OCI-LY1 (cell line): ENCODE results near the gene NOCT.
A peak's percentile ranks its signal among the peaks of the same experiment; 100 is the strongest.

Experiments used
- EZH2 ChIP-seq: fragments of 200-600 bp; sonication (generic), shearing (Covaris generic); IDR thresholded peaks from 2 replicates; pipeline ENCODE4 v1.8.0; 2017; ENCODE audit warnings: borderline replicate concordance, mixed run types, mild to moderate bottlenecking, antibody characterized with exemption, low read length, moderate library complexity, mixed read lengths
- TF ChIP-seq, protein P1 (sequence below): fragments of 200-600 bp; sonication (generic), shearing (Covaris generic); IDR thresholded peaks from 2 replicates; pipeline ENCODE4 v1.5.1; 2017; ENCODE audit warnings: mild to moderate bottlenecking, antibody characterized with exemption, low read length, moderate library complexity, mixed read lengths

DNA sequence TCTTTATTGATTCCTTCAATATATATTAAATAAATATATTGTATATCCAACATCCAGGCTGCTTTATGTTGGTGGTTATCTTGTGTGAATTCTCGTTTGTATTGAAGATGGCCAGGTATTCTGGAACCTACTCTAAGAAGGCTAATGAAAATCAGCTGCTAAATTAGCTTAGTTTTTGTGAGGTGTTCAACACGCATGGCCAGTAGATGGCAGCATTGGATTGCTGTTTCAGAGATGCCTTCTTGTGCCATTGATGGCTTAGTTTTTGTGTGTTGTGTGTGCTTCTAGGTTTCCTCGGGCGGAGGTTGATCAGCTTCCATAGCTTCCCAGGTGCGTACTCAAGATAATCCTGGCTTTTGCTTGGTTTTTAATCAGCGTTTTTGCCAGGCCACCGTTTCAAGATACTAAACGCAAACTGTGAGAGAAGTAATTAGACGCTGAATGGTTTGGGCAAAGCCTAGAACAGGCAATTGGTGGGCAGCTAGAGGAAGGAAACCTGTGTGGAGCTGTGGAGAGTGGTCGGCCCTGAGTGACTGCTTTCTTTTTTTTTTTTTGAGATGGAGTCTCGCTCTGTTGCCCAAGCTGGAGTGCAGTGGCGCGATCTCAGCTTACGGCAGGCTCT is 15.1 kb downstream of the NOCT start:
- no peak for TF ChIP-seq EZH2
- TF ChIP-seq, protein P1, sequence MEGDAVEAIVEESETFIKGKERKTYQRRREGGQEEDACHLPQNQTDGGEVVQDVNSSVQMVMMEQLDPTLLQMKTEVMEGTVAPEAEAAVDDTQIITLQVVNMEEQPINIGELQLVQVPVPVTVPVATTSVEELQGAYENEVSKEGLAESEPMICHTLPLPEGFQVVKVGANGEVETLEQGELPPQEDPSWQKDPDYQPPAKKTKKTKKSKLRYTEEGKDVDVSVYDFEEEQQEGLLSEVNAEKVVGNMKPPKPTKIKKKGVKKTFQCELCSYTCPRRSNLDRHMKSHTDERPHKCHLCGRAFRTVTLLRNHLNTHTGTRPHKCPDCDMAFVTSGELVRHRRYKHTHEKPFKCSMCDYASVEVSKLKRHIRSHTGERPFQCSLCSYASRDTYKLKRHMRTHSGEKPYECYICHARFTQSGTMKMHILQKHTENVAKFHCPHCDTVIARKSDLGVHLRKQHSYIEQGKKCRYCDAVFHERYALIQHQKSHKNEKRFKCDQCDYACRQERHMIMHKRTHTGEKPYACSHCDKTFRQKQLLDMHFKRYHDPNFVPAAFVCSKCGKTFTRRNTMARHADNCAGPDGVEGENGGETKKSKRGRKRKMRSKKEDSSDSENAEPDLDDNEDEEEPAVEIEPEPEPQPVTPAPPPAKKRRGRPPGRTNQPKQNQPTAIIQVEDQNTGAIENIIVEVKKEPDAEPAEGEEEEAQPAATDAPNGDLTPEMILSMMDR, result peak; percentile 81
